ENCODE data around the gene MRPL45. TPM values are rescaled to one million over a fixed set of nuclear protein-coding genes. Genes with fewer than 3 reads are reported as not detected.

The MRPL45 gene
- total RNA-seq, 1 experiment from 2014 or later: 24.7 TPM

DNA sequence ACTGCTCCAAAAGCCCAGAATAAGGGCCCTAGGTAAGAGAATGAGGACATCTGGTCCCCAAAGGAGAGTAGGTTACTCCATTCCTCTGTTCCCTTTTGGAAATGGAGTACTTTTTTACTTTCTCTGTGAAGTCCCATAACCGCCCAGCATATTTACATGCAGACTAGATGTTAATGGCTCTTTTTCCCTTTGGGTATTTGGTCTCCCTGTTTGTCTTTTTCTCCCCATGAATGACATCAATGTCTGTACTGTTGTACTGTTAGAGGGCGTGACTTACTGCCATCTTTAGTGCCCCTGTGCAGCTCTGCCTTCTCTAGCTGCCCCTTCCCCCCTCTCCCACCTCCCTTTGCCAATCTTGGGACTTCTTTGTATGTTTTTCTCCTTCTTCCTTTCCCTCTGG, 27.8 kb downstream of the MRPL45 start:
- no peaks in the 10 kb centered on the region for H3K4me1 ChIP-seq (ENCODE audit: control insufficient read depth, insufficient read depth, low read length)
- no peak overlapping the region for H3K4me3 ChIP-seq (ENCODE audit: low read depth in 2 of 2, low read length in 2 of 2)
- TF ChIP-seq TCF7L2 (IDR thresholded peaks at IDR 0.05; ENCODE audit: low read depth, low read length): no peak
- TF ChIP-seq, protein P1, sequence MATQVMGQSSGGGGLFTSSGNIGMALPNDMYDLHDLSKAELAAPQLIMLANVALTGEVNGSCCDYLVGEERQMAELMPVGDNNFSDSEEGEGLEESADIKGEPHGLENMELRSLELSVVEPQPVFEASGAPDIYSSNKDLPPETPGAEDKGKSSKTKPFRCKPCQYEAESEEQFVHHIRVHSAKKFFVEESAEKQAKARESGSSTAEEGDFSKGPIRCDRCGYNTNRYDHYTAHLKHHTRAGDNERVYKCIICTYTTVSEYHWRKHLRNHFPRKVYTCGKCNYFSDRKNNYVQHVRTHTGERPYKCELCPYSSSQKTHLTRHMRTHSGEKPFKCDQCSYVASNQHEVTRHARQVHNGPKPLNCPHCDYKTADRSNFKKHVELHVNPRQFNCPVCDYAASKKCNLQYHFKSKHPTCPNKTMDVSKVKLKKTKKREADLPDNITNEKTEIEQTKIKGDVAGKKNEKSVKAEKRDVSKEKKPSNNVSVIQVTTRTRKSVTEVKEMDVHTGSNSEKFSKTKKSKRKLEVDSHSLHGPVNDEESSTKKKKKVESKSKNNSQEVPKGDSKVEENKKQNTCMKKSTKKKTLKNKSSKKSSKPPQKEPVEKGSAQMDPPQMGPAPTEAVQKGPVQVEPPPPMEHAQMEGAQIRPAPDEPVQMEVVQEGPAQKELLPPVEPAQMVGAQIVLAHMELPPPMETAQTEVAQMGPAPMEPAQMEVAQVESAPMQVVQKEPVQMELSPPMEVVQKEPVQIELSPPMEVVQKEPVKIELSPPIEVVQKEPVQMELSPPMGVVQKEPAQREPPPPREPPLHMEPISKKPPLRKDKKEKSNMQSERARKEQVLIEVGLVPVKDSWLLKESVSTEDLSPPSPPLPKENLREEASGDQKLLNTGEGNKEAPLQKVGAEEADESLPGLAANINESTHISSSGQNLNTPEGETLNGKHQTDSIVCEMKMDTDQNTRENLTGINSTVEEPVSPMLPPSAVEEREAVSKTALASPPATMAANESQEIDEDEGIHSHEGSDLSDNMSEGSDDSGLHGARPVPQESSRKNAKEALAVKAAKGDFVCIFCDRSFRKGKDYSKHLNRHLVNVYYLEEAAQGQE (IDR thresholded peaks at IDR 0.05; ENCODE audit: insufficient read depth in 1 of 2, low read depth in 2 of 2, low read length in 1 of 2): no peak
- TF ChIP-seq SIN3A (IDR thresholded peaks at IDR 0.05; ENCODE audit: borderline replicate concordance, insufficient read depth, low read depth, low read length): no peak
- no peak for TF ChIP-seq POLR2AphosphoS5 (IDR thresholded peaks at IDR 0.05; ENCODE audit: low read depth, low read length)
- TF ChIP-seq, protein P2, sequence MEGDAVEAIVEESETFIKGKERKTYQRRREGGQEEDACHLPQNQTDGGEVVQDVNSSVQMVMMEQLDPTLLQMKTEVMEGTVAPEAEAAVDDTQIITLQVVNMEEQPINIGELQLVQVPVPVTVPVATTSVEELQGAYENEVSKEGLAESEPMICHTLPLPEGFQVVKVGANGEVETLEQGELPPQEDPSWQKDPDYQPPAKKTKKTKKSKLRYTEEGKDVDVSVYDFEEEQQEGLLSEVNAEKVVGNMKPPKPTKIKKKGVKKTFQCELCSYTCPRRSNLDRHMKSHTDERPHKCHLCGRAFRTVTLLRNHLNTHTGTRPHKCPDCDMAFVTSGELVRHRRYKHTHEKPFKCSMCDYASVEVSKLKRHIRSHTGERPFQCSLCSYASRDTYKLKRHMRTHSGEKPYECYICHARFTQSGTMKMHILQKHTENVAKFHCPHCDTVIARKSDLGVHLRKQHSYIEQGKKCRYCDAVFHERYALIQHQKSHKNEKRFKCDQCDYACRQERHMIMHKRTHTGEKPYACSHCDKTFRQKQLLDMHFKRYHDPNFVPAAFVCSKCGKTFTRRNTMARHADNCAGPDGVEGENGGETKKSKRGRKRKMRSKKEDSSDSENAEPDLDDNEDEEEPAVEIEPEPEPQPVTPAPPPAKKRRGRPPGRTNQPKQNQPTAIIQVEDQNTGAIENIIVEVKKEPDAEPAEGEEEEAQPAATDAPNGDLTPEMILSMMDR (IDR thresholded peaks at IDR 0.05): no peak
- CTCF ChIA-PET: no interaction called here
- ATAC-seq (no peak), DNase-seq (ENCODE audit: low read depth, low spot score) (no peak)
- in situ Hi-C loops (cut with HindIII; ENCODE audit: low pct_unique_long_range_greater_than_20kb, low sequenced_read_pairs) (no loop called here), intact Hi-C loops (cut with micrococcal nuclease; ENCODE audit: unreplicated experiment) (no loop called here)
- no peaks in the 10 kb centered on the region for H3K9me3 ChIP-seq (ENCODE audit: control insufficient read depth, insufficient read depth, low read depth, low read length)
- no peak overlapping the region for H3K27ac ChIP-seq (ENCODE audit: low read length)
- H3K36me3 ChIP-seq (ENCODE audit: control insufficient read depth, insufficient read depth, low read length): 0 out of 2 replicates have a peak, but pooled peaks cover 2% of the 10 kb centered on the region
- BruUV-seq (replicated peaks): no TSS peak
- H3K27me3 ChIP-seq (ENCODE audit: control insufficient read depth, insufficient read depth, low read length): no peaks in the 10 kb centered on the region
- POLR2A ChIA-PET: no interaction called here

DNA sequence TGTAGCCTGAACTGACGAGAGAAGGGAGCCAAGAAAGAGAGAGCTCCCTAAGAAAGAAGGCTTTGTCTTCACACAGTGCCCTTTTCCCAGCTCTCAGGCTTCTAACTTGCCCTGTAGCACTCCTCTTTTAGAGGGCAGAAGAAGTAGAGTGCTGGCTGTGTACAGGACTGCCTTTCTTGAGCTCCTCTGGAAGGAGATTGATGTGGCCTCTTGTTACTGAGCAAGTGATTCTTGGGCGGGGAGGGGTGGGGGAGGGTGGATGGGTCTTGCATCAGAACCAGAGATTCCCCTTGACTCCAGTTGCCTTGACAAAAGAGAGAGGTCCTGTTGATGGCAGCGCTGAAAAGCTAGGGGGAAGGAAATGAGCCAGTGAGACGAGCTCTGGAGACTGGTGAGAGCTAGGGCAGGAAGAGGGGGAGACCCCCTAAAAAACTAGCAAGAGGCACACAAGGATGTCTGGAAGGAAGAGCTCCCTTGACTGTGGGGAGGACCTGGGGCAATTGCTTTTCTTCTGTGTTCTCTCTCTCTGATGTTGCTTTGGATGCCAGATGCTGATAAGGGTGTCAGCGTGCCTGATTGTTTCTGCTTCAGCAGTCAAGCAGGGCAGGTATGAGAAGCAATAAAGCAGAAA, 28.4 kb downstream of the MRPL45 start:
- H3K27ac ChIP-seq (ENCODE audit: low read length): no peak overlapping the region
- H3K27me3 ChIP-seq (ENCODE audit: control insufficient read depth, insufficient read depth, low read length): no peaks in the 10 kb centered on the region
- DNase-seq (ENCODE audit: low read depth, low spot score) (no peak), ATAC-seq (no peak)
- H3K4me1 ChIP-seq (ENCODE audit: control insufficient read depth, insufficient read depth, low read length): no peaks in the 10 kb centered on the region
- no peak overlapping the region for H3K4me3 ChIP-seq (ENCODE audit: low read depth in 2 of 2, low read length in 2 of 2)
- intact Hi-C loops (cut with micrococcal nuclease; ENCODE audit: unreplicated experiment) (no loop called here), in situ Hi-C loops (cut with HindIII; ENCODE audit: low pct_unique_long_range_greater_than_20kb, low sequenced_read_pairs) (no loop called here)
- CTCF ChIA-PET: no interaction called here
- POLR2A ChIA-PET: no interaction called here
- TF ChIP-seq TCF7L2 (IDR thresholded peaks at IDR 0.05; ENCODE audit: low read depth, low read length): no peak
- no peak for TF ChIP-seq POLR2AphosphoS5 (IDR thresholded peaks at IDR 0.05; ENCODE audit: low read depth, low read length)
- TF ChIP-seq, protein P1 (IDR thresholded peaks at IDR 0.05; ENCODE audit: insufficient read depth in 1 of 2, low read depth in 2 of 2, low read length in 1 of 2): no peak
- TF ChIP-seq, protein P2 (IDR thresholded peaks at IDR 0.05): no peak
- TF ChIP-seq SIN3A (IDR thresholded peaks at IDR 0.05; ENCODE audit: borderline replicate concordance, insufficient read depth, low read depth, low read length): no peak
- BruUV-seq (replicated peaks): no TSS peak
- H3K36me3 ChIP-seq (ENCODE audit: control insufficient read depth, insufficient read depth, low read length): 0 out of 2 replicates have a peak, but pooled peaks cover 2% of the 10 kb centered on the region
- H3K9me3 ChIP-seq (ENCODE audit: control insufficient read depth, insufficient read depth, low read depth, low read length): no peaks in the 10 kb centered on the region
